ENCODE measurements around the gene SPATA13.

The SPATA13 gene

GRCh38 chr13:24286624-24287023 is 126.1 kb downstream of the SPATA13 start:
- no peaks in the 10 kb centered on the region for H3K9me3 ChIP-seq (ENCODE audit: control insufficient read depth, insufficient read depth, low read depth, low read length)
- TF ChIP-seq PRDM10 (tag by site-specific recombination; IDR thresholded peaks at IDR 0.05) (no peak), ZNF561 (tag by site-specific recombination; IDR thresholded peaks at IDR 0.05; ENCODE audit: borderline replicate concordance) (no peak), ZBTB6 (tag by site-specific recombination; IDR thresholded peaks at IDR 0.05) (no peak), ZNF121 (tag by site-specific recombination; IDR thresholded peaks at IDR 0.05) (no peak), CTCF (tag by site-specific recombination; IDR thresholded peaks at IDR 0.05) (no peak), PATZ1 (tag by site-specific recombination; IDR thresholded peaks at IDR 0.05) (no peak), ZNF654 (tag by site-specific recombination; IDR thresholded peaks at IDR 0.05; ENCODE audit: low read depth) (no peak), ZNF416 (tag by site-specific recombination; IDR thresholded peaks at IDR 0.05) (no peak), ZNF148 (tag by site-specific recombination; IDR thresholded peaks at IDR 0.05; ENCODE audit: borderline replicate concordance) (no peak), ZNF501 (tag by site-specific recombination; IDR thresholded peaks at IDR 0.05) (no peak), MEIS1 (CRISPR knock-in tag; IDR thresholded peaks at IDR 0.05; ENCODE audit: borderline replicate concordance) (no peak), ZNF837 (tag by site-specific recombination; IDR thresholded peaks at IDR 0.05) (no peak), ZNF302 (tag by site-specific recombination; IDR thresholded peaks at IDR 0.05; ENCODE audit: low read depth) (no peak), ZNF626 (tag by site-specific recombination; IDR thresholded peaks at IDR 0.05) (no peak)
- H3K4me3 ChIP-seq (ENCODE audit: low read depth, low read length) = no peak overlapping the region
- H3K4me1 ChIP-seq (ENCODE audit: control insufficient read depth, insufficient read depth, low read length) = no peaks in the 10 kb centered on the region
- ChIA-PET POLR2A (no interaction called here), CTCF (no interaction called here)
- H3K27ac ChIP-seq (ENCODE audit: extremely low read depth, low read depth, low read length) = no peak overlapping the region
- H3K36me3 ChIP-seq (ENCODE audit: control insufficient read depth in 2 of 2, insufficient read depth in 1 of 2, low read length in 2 of 2) = peaks cover 0 to 33% of the 10 kb centered on the region in 2 experiments; a peak in 1 of 3 replicates

All from HEK293 (cell line).